IMR-90 (cell line): Measurements from ENCODE around the gene SOBP. TPM values are rescaled to one million over a fixed set of nuclear protein-coding genes. Genes with fewer than 3 reads are reported as not detected.

Experiments
- ATAC-seq: fragments of 200-7000 bp; cut with Tn5 transposase; 2 replicates; pipeline ENCODE4 v1.9.1; 2020; ENCODE audit warnings: low read depth, mild to moderate bottlenecking, moderate library complexity
- BruUV-seq: library from RNA; stranded (reverse); fragments of 400-500 nt; replicated peaks from 2 replicates; lab custom pipeline; 2021; lab: Mats Ljungman, UMichigan
- CTCF ChIA-PET: fragments of 300-600 bp; formaldehyde crosslinking; extraction: SDS; loops from one replicate; lab custom pipeline; 2021; ENCODE audit warnings: antibody characterized with exemption; lab: Yijun Ruan, JAX
- POLR2A ChIA-PET: fragments of 300-600 bp; sonication (Branson Sonifier 250); formaldehyde crosslinking; loops from one replicate; lab custom pipeline; 2022; ENCODE audit warnings: antibody characterized with exemption; ENCODE audit not compliant: unreplicated experiment; lab: Charles Lee
- DNase-seq: peaks from one replicate; pipeline ENCODE4 v3.0.0; 2013
- H2AFZ ChIP-seq: replicated peaks from 2 replicates; pipeline ENCODE3; 2013; ENCODE audit warnings: low read length, mild to moderate bottlenecking; ENCODE audit not compliant: poor library complexity
- H2AK5ac ChIP-seq: 2 replicates; pipeline ENCODE4 v1.6.1; 2013; ENCODE audit warnings: low read depth, low read length, inconsistent platforms
- H2AK9ac ChIP-seq: replicated peaks from 2 replicates; pipeline ENCODE3; 2013; ENCODE audit warnings: mild to moderate bottlenecking, low read depth, low read length, moderate library complexity; ENCODE audit not compliant: poor library complexity
- H2BK120ac ChIP-seq: 2 replicates; pipeline ENCODE4 v1.6.1; 2013; ENCODE audit warnings: low read depth, low read length, inconsistent platforms
- H2BK15ac ChIP-seq: 3 replicates; pipeline ENCODE4 v1.6.1; 2013; ENCODE audit warnings: low read depth, low read length, inconsistent platforms
- H2BK20ac ChIP-seq: 2 replicates; pipeline ENCODE4 v1.6.1; 2013; ENCODE audit warnings: low read depth, mild to moderate bottlenecking, inconsistent platforms, low read length, moderate library complexity
- H2BK5ac ChIP-seq: 2 replicates; pipeline ENCODE4 v1.6.1; 2013; ENCODE audit warnings: mild to moderate bottlenecking, low read depth, low read length, inconsistent platforms; ENCODE audit not compliant: poor library complexity, severe bottlenecking
- H3K14ac ChIP-seq: replicated peaks from 2 replicates; pipeline ENCODE4 v1.6.1; 2013; ENCODE audit warnings: low read depth, low read length, inconsistent platforms
- H3K18ac ChIP-seq: 2 replicates; pipeline ENCODE4 v1.6.1; 2013; ENCODE audit warnings: low read depth, low read length, control low read depth
- H3K23ac ChIP-seq: 2 replicates; pipeline ENCODE4 v1.6.1; 2013; ENCODE audit warnings: low read depth, low read length, inconsistent platforms
- H3K27ac ChIP-seq: 2 replicates; pipeline ENCODE4 v1.5.1; 2013; ENCODE audit warnings: mild to moderate bottlenecking, control low read depth, low read length; ENCODE audit not compliant: insufficient read depth
- H3K27me3 ChIP-seq: 2 replicates; pipeline ENCODE4 v1.6.1; 2013; ENCODE audit warnings: low read length; ENCODE audit not compliant: control insufficient read depth, insufficient read depth
- H3K36me3 ChIP-seq: 2 replicates; pipeline ENCODE4 v1.6.1; 2013; ENCODE audit warnings: low read length, mixed read lengths; ENCODE audit not compliant: control insufficient read depth, insufficient read depth
- H3K4ac ChIP-seq: 2 replicates; pipeline ENCODE4 v1.6.1; 2013; ENCODE audit warnings: low read depth, low read length, inconsistent platforms
- H3K4me1 ChIP-seq: 2 replicates; pipeline ENCODE4 v1.6.1; 2013; ENCODE audit warnings: low read length, mixed read lengths; ENCODE audit not compliant: control insufficient read depth, insufficient read depth
- H3K4me2 ChIP-seq: 2 replicates; pipeline ENCODE4 v1.6.1; 2013; ENCODE audit warnings: low read depth, mild to moderate bottlenecking, control low read depth, low read length, moderate library complexity
- H3K4me3 ChIP-seq: 2 replicates; pipeline ENCODE4 v1.5.1; 2013; ENCODE audit warnings: low read depth, mild to moderate bottlenecking, control low read depth, low read length, moderate library complexity; ENCODE audit not compliant: insufficient read depth
- H3K56ac ChIP-seq: 2 replicates; pipeline ENCODE4 v1.6.1; 2013; ENCODE audit warnings: low read length, inconsistent platforms; ENCODE audit not compliant: insufficient read depth; ENCODE audit errors: extremely low read depth
- H3K79me1 ChIP-seq, 2 experiments: 2 replicates each; pipeline ENCODE4 v1.6.1; 2013; ENCODE audit warnings: low read length in 2 of 2, inconsistent platforms in 1 of 2, low read depth in 1 of 2
- H3K9ac ChIP-seq: 2 replicates; pipeline ENCODE4 v1.6.1; 2013; ENCODE audit warnings: low read depth, low read length, control low read depth
- H3K9me1 ChIP-seq: 2 replicates; pipeline ENCODE4 v1.6.1; 2013; ENCODE audit warnings: low read length, inconsistent platforms; ENCODE audit not compliant: insufficient read depth
- H3K9me3 ChIP-seq: 2 replicates; pipeline ENCODE4 v1.6.1; 2013; ENCODE audit warnings: low read length; ENCODE audit not compliant: control insufficient read depth, insufficient read depth
- H4K20me1 ChIP-seq: 2 replicates; pipeline ENCODE4 v1.6.1; 2013; ENCODE audit warnings: low read length, inconsistent platforms; ENCODE audit not compliant: insufficient read depth
- H4K5ac ChIP-seq: 2 replicates; pipeline ENCODE4 v1.6.1; 2013; ENCODE audit warnings: mild to moderate bottlenecking, low read depth, low read length, control low read depth
- H4K8ac ChIP-seq, 2 experiments: 2 replicates each; pipeline ENCODE4 v1.6.1; 2013; ENCODE audit warnings: low read depth in 2 of 2, low read length in 2 of 2, control low read depth in 1 of 2, inconsistent platforms in 1 of 2
- H4K91ac ChIP-seq: 2 replicates; pipeline ENCODE4 v1.6.1; 2013; ENCODE audit warnings: low read depth, low read length, inconsistent platforms; ENCODE audit not compliant: insufficient read depth
- BHLHE40 ChIP-seq: fragments of 150-350 bp; IDR thresholded peaks from 2 replicates; pipeline ENCODE4 v1.6.1; 2016; ENCODE audit warnings: mild to moderate bottlenecking, low read depth, low read length
- CEBPB ChIP-seq: IDR thresholded peaks from 2 replicates; pipeline ENCODE4 v1.6.1; 2012; ENCODE audit warnings: low read depth, low read length, improper control_type of control experiment
- CHD1 ChIP-seq: IDR thresholded peaks from 2 replicates; pipeline ENCODE4 v1.6.1; 2012; ENCODE audit warnings: low read depth, low read length, improper control_type of control experiment
- ELK1 ChIP-seq: fragments of 150-350 bp; IDR thresholded peaks from 2 replicates; pipeline ENCODE4 v1.6.1; 2016; ENCODE audit warnings: low read depth, mild to moderate bottlenecking, low read length, moderate library complexity, borderline replicate concordance
- FOS ChIP-seq: fragments of 150-350 bp; IDR thresholded peaks from 2 replicates; pipeline ENCODE4 v1.6.1; 2016; ENCODE audit warnings: low read depth, low read length
- MAFK ChIP-seq: IDR thresholded peaks from 2 replicates; pipeline ENCODE4 v1.6.1; 2012; ENCODE audit warnings: low read depth, low read length, improper control_type of control experiment
- MAZ ChIP-seq: IDR thresholded peaks from 2 replicates; pipeline ENCODE4 v1.6.1; 2012; ENCODE audit warnings: low read depth, mild to moderate bottlenecking, low read length, improper control_type of control experiment, moderate library complexity, borderline replicate concordance
- MXI1 ChIP-seq: IDR thresholded peaks from 2 replicates; pipeline ENCODE4 v1.6.1; 2012; ENCODE audit warnings: low read depth, mild to moderate bottlenecking, low read length, moderate library complexity, borderline replicate concordance
- NFE2L2 ChIP-seq: fragments of 150-350 bp; IDR thresholded peaks from 2 replicates; pipeline ENCODE4 v1.6.1; 2016; ENCODE audit warnings: low read depth, mild to moderate bottlenecking, low read length
- POLR2A ChIP-seq: IDR thresholded peaks from 2 replicates; pipeline ENCODE4 v1.6.1; 2012; ENCODE audit warnings: mild to moderate bottlenecking, low read depth, low read length
- RAD21 ChIP-seq: IDR thresholded peaks from 2 replicates; pipeline ENCODE4 v1.6.1; 2012; ENCODE audit warnings: low read length, improper control_type of control experiment
- RCOR1 ChIP-seq: IDR thresholded peaks from 2 replicates; pipeline ENCODE4 v1.6.1; 2012; ENCODE audit warnings: mild to moderate bottlenecking, low read length, improper control_type of control experiment; ENCODE audit not compliant: insufficient replicate concordance
- RFX5 ChIP-seq: IDR thresholded peaks from 2 replicates; pipeline ENCODE4 v1.8.0; 2012; ENCODE audit warnings: low read depth, mild to moderate bottlenecking, low read length, moderate library complexity
- SMC3 ChIP-seq: fragments of 150-350 bp; IDR thresholded peaks from 2 replicates; pipeline ENCODE4 v1.6.1; 2016; ENCODE audit warnings: low read depth, mild to moderate bottlenecking, antibody characterized with exemption, low read length, moderate library complexity
- WGBS, 2 experiments: methylation state at CpG; one replicate each; pipeline versions ENCODE4 v1.1.5 to v1.1.7; 2013; ENCODE audit warnings: missing lambda C conversion rate in 2 of 2; ENCODE audit not compliant: insufficient read length in 1 of 2; ENCODE audit errors: extremely low coverage in 2 of 2; 5-methylcytosine and 5-hydroxymethylcytosine counted together
- dilution Hi-C: fragments of 300-500 bp; cut with HindIII; formaldehyde crosslinking; loops from one replicate; pipeline ENCODE4 v1.14.3; 2018; ENCODE audit warnings: low sequenced_read_pairs; ENCODE audit not compliant: unreplicated experiment
- in situ Hi-C: fragments of 300-500 bp; cut with MboI; formaldehyde crosslinking; loops from 3 replicates; pipeline ENCODE4 v1.14.3; 2019; ENCODE audit warnings: low sequenced_read_pairs, inconsistent platforms, mixed read lengths
- intact Hi-C: fragments of 100-400 bp; cut with micrococcal nuclease; formaldehyde crosslinking; loops from 2 replicates; pipeline ENCODE4 v1.10.0; 2022
- polyA plus RNA-seq, 3 experiments: library from polyadenylated mRNA; depleted of rRNA; stranded (reverse); fragments of >200 nt; gene quantifications; 2 replicates each; pipeline ENCODE4 v1.2.3, GENCODE V29; 2012; ENCODE audit warnings: low replicate concordance in 1 of 3
- total RNA-seq: library from RNA; depleted of rRNA; stranded (reverse); fragments of >200 nt; gene quantifications from 2 replicates; pipeline ENCODE4 v1.2.3, GENCODE V29; 2012
- TF ChIP-seq, protein P1 (sequence below): fragments of 150-350 bp; IDR thresholded peaks from 2 replicates; pipeline ENCODE4 v1.6.1; 2017; ENCODE audit warnings: mild to moderate bottlenecking, antibody characterized with exemption, low read length, low read depth
- TF ChIP-seq, protein P2 (sequence below): conservative IDR thresholded peaks from 2 replicates; pipeline ENCODE4 v1.5.1; 2012; ENCODE audit warnings: mild to moderate bottlenecking, low read depth, low read length, improper control_type of control experiment

Gene SOBP
- total and polyA plus RNA-seq, 2 of the 4 experiments (the other 2 are of a cell fraction): 0.60 to 0.72 TPM

DNA sequence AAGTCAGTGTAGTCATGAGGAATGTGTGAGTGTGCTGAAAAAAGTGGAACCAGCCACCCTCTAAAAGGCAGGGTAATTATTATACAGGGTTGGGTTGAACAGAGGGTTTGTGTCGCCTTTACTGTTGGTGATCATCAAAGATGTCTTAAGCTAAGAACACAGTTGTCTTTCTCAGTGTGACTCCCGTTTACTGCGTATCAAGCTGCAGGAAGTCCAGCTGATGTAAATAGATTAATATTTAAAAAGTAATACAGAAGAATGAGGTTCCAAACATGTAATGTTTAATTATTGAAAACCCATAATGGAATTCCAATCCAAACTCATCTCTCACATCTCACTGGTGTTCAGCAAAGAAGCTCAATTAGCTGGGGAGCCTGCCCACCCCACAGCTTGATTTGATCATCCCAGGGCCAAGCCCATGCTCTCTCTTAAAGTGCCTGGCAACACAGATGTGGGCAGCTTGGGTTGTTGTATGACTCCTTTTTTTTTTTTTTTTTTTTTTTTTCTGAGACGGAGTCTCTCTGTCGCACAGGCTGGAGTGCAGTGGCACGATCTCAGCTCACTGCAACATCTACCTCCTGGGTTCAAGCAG, 127.5 kb downstream of the SOBP start:
- Histone ChIP-seq H4K8ac (no peak overlapping the region), H4K91ac (no peak overlapping the region), H2BK120ac (no peak overlapping the region), H3K9me3 (no peaks in the 10 kb centered on the region), H3K27me3 (no peaks in the 10 kb centered on the region), H2AK9ac (no peak overlapping the region), H4K20me1 (no peaks in the 10 kb centered on the region), H3K4me3 (no peak overlapping the region), H3K18ac (no peak overlapping the region), H3K14ac (no peak overlapping the region), H3K9me1 (no peaks in the 10 kb centered on the region), H3K23ac (no peak overlapping the region), H3K79me1 (no peaks in the 10 kb centered on the region), H3K4ac (no peak overlapping the region), H2BK5ac (no peak overlapping the region), H3K27ac (no peak overlapping the region), H2BK15ac (no peak overlapping the region), H3K4me2 (no peak overlapping the region), H3K56ac (no peak overlapping the region), H3K4me1 (no peaks in the 10 kb centered on the region), H2BK20ac (no peak overlapping the region), H3K36me3 (no peaks in the 10 kb centered on the region), H2AFZ (no peak overlapping the region), H2AK5ac (no peak overlapping the region), H3K9ac (no peak overlapping the region), H4K5ac (no peak overlapping the region)
- no CpG with 5 or more reads among the region's 6 CpGs for WGBS, 2 experiments
- POLR2A ChIA-PET: no interaction called here
- DNase-seq (no peak), ATAC-seq (no peak)
- no TSS peak for BruUV-seq
- CTCF ChIA-PET: no interaction called here
- dilution Hi-C loops (no loop called here), intact Hi-C loops (no loop called here), in situ Hi-C loops (no loop called here)
- no peak for TF ChIP-seq POLR2A
- TF ChIP-seq RCOR1: no peak
- no peak for TF ChIP-seq MXI1
- TF ChIP-seq BHLHE40: no peak
- TF ChIP-seq ELK1: no peak
- TF ChIP-seq MAFK: no peak
- TF ChIP-seq MAZ: no peak
- no peak for TF ChIP-seq CHD1
- TF ChIP-seq, protein P1, sequence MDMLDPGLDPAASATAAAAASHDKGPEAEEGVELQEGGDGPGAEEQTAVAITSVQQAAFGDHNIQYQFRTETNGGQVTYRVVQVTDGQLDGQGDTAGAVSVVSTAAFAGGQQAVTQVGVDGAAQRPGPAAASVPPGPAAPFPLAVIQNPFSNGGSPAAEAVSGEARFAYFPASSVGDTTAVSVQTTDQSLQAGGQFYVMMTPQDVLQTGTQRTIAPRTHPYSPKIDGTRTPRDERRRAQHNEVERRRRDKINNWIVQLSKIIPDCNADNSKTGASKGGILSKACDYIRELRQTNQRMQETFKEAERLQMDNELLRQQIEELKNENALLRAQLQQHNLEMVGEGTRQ: no peak
- TF ChIP-seq RFX5: no peak
- TF ChIP-seq, protein P2, sequence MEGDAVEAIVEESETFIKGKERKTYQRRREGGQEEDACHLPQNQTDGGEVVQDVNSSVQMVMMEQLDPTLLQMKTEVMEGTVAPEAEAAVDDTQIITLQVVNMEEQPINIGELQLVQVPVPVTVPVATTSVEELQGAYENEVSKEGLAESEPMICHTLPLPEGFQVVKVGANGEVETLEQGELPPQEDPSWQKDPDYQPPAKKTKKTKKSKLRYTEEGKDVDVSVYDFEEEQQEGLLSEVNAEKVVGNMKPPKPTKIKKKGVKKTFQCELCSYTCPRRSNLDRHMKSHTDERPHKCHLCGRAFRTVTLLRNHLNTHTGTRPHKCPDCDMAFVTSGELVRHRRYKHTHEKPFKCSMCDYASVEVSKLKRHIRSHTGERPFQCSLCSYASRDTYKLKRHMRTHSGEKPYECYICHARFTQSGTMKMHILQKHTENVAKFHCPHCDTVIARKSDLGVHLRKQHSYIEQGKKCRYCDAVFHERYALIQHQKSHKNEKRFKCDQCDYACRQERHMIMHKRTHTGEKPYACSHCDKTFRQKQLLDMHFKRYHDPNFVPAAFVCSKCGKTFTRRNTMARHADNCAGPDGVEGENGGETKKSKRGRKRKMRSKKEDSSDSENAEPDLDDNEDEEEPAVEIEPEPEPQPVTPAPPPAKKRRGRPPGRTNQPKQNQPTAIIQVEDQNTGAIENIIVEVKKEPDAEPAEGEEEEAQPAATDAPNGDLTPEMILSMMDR: no peak
- TF ChIP-seq RAD21: no peak
- TF ChIP-seq SMC3: no peak
- TF ChIP-seq NFE2L2: no peak
- no peak for TF ChIP-seq FOS
- no peak for TF ChIP-seq CEBPB
